ENCODE measurements around the gene PCBP3. TPM values are rescaled to one million over a fixed set of nuclear protein-coding genes. Genes with fewer than 3 reads are reported as not detected.
"Not testable (repeated sequence)": the region's sequence is repeated elsewhere in the genome, so short reads cannot be mapped to it uniquely, and the experiment has no call there.

Gene PCBP3
- total and polyA plus RNA-seq, 2 experiments from 2014 or later = 3.4 to 4.3 TPM

GRCh38 chr21:45894450-45894825 lies 250.9 kb downstream of the PCBP3 start:
- Histone ChIP-seq H3K36me3 (no peaks in the 10 kb centered on the region), H3K4me1 (ENCODE audit: low read depth) (peaks cover 22% of the 10 kb centered on the region), H3K4me3 (no peak overlapping the region), H3K27me3 (no peaks in the 10 kb centered on the region), H3K9me3 (ENCODE audit: low read depth) (no peaks in the 10 kb centered on the region), H3K27ac (no peak overlapping the region)
- TF ChIP-seq CTCF (IDR thresholded peaks at IDR 0.05; ENCODE audit: low read depth, low read length) = no peak
- peak; percentile 42 to 81 for DNase-seq (ENCODE audit: low read depth in 1 of 2, low spot score in 1 of 2)

GRCh38 chr21:45894906-45895777 lies 251.6 kb downstream of the PCBP3 start:
- Histone ChIP-seq H3K27ac (no peak overlapping the region), H3K4me1 (ENCODE audit: low read depth) (peaks cover 15% of the 10 kb centered on the region), H3K4me3 (no peak overlapping the region), H3K36me3 (no peaks in the 10 kb centered on the region), H3K27me3 (no peaks in the 10 kb centered on the region), H3K9me3 (ENCODE audit: low read depth) (no peaks in the 10 kb centered on the region)
- no peak for TF ChIP-seq CTCF (IDR thresholded peaks at IDR 0.05; ENCODE audit: low read depth, low read length)
- no peak for DNase-seq (ENCODE audit: low read depth in 1 of 2, low spot score in 1 of 2)

- no peak overlapping the region for H3K4me3 ChIP-seq
- peaks cover 15% of the 10 kb centered on the region for H3K4me1 ChIP-seq (ENCODE audit: low read depth)
- H3K36me3 ChIP-seq = no peaks in the 10 kb centered on the region
- H3K9me3 ChIP-seq (ENCODE audit: low read depth) = no peaks in the 10 kb centered on the region
- H3K27me3 ChIP-seq = no peaks in the 10 kb centered on the region
- no peak overlapping the region for H3K27ac ChIP-seq
- no peak for TF ChIP-seq CTCF (IDR thresholded peaks at IDR 0.05; ENCODE audit: low read depth, low read length)
- no peak for DNase-seq (ENCODE audit: low read depth in 1 of 2, low spot score in 1 of 2)
These were observed 252.3 kb downstream of the PCBP3 start for GRCh38 chr21:45895778-45896370.

- H3K27ac ChIP-seq; H3K27me3 ChIP-seq; DNase-seq (ENCODE audit: low read depth in 1 of 2, low spot score in 1 of 2); H3K36me3 ChIP-seq; H3K9me3 ChIP-seq (ENCODE audit: low read depth); H3K4me3 ChIP-seq: not testable (repeated sequence)
- peaks cover 15% of the 10 kb centered on the region for H3K4me1 ChIP-seq (ENCODE audit: low read depth)
These were observed 252.9 kb downstream of the PCBP3 start for GRCh38 chr21:45896431-45896830.

- Histone ChIP-seq H3K27ac (no peak overlapping the region), H3K36me3 (no peaks in the 10 kb centered on the region), H3K9me3 (ENCODE audit: low read depth) (no peaks in the 10 kb centered on the region), H3K4me3 (no peak overlapping the region), H3K27me3 (no peaks in the 10 kb centered on the region), H3K4me1 (ENCODE audit: low read depth) (peaks cover 9% of the 10 kb centered on the region)
- no peak for TF ChIP-seq CTCF (IDR thresholded peaks at IDR 0.05; ENCODE audit: low read depth, low read length)
- no peak for DNase-seq (ENCODE audit: low read depth in 1 of 2, low spot score in 1 of 2)
These were observed 253.9 kb downstream of the PCBP3 start for GRCh38 chr21:45897191-45898027.
